AG10803 (cell line): ENCODE data around the gene TEX2.
"Not testable (repeated sequence)": the region's sequence is repeated elsewhere in the genome, so short reads cannot be mapped to it uniquely, and the experiment has no call there.

Source experiments
- DNase-seq: peaks from one replicate; pipeline ENCODE4 v3.0.0; 2010; ENCODE audit warnings: low read depth
- H3K4me3 ChIP-seq: 2 replicates; pipeline ENCODE4 v1.5.1; 2011; ENCODE audit warnings: mild to moderate bottlenecking, low read length, control low read depth
- CTCF ChIP-seq: conservative IDR thresholded peaks from 2 replicates; pipeline ENCODE4 v1.5.1; 2011; ENCODE audit warnings: mild to moderate bottlenecking, low read length, control low read depth, inconsistent platforms

The TEX2 gene

DNA sequence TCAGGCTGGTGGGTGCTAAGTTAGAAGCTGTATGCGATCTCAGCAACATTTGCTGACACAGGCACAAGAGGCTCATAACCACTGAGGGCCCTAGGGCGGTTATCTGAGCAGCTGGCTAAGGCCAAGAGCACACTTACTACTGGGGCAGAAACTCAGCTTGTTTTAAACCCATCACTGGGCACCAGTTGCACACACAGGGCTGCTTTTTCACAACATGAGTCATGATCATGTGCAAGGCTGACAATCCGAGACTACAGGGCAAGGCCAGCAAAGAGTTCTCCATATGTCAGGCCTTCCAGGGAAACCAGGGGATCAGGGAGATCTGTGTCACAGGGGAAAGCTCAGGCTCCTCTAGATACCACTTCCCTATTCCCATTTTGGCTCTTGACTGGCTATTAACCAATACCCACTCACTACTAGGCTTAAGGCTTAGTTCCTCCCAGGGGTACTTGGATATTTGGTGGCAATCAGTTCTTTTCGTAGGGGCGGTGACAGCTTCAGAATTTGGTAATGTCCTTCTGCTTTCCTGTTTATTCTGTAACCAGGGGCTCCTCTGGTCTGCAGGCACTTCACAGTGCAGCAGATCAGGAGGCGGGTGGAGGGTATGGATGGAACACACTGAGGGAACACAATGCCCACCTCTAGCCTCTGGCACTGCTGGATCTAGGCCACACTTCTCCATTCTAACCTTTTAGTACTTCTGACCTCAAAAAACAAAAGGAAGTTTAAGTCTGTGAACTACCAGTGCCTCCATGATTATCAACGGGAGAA, 88.2 kb downstream of the TEX2 start:
- peak; percentile 66 for DNase-seq
- H3K4me3 ChIP-seq, result no peak overlapping the region
- no peak for TF ChIP-seq CTCF

DNA sequence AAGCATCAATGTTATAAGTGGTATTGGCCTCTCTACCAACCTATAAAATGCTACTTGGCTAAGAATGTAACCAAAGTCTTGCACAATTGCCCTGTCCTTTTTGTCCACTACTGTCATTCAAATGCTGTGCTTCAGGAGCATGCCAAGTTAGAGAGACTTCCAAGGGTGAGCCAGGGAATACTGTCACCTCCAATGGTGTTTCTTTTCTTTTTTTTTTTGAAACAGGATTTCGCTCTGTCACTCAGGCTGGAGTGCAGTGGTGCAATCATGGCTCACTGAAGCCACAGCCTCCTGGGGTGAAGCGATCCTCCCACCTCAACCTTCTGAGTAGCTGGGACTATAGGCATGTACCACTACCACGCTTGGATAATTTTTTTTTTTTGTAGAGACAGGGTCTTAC, 89.4 kb downstream of the TEX2 start:
- no peak for DNase-seq
- no peak overlapping the region for H3K4me3 ChIP-seq
- TF ChIP-seq CTCF, result no peak

DNA sequence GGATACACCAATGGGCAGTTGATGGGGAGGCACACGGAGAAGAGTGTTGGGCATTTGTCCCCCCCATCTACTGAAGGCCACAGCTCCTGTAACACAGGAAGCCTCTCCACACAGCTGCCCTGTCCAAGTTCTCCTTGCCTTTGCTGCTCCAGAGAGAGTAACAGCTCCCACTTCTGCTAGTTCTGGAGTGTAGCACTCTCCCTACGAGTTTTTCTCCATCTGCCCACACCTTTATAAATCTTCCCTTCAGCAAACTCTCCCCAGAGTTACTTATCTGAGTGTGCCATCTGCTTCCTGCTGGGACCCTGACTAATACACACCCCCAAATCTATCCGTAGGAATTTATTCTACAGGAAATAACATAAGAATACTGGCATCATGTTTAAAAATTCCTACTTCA, 90.5 kb downstream of the TEX2 start:
- no peak for DNase-seq
- H3K4me3 ChIP-seq, result no peak overlapping the region
- TF ChIP-seq CTCF, result no peak

- DNase-seq, result no peak
- no peak overlapping the region for H3K4me3 ChIP-seq
- no peak for TF ChIP-seq CTCF
Observed at GRCh38 chr17:64171041-64171440, 92.0 kb downstream of the TEX2 start.

- DNase-seq, result no peak
- TF ChIP-seq CTCF, result no peak
- H3K4me3 ChIP-seq, result no peak overlapping the region
Observed at GRCh38 chr17:64170286-64170685, 92.8 kb downstream of the TEX2 start.

DNA sequence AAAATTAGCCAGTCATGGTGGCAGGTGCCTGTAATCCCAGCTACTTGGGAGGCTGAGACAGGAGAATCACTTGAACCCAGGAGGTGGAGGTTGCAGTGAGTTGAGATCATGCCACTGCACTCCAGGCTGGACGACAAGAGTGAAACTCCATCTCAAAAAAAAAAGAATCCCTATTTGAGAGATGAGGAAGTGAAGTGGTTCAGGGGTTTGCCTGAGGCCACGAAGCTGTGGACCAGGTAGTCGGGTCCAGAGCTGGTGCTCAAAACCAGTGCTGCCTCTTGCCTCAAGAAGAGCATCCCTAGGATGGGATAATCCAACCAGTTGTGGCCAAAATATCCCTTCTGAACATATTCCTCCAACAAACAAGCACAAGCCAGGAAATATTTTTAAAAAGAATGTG, 95.4 kb downstream of the TEX2 start:
- DNase-seq, H3K4me3 ChIP-seq: not testable (repeated sequence)

DNA sequence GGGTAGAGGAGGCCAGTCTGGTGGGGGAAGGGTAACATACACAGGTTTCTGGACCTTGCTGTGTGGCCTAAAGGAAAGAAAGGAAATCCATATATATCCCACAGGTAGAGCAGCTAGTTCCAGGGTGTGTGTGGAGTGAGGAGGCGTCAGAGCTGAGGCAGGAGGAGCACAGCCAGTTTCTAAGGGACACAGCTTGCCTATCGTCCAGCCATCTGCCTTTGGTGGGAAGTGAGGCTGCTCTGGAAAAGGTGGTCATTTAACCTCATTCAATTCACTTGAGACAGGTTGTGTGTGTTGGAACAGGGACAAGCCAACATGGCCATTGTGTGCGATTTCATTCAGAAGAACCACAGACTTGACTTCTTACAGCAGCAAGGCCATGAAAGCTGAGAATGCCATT, 96.2 kb downstream of the TEX2 start:
- no peak for TF ChIP-seq CTCF
- DNase-seq, result no peak
- no peak overlapping the region for H3K4me3 ChIP-seq
